Upper lobe of right lung (tissue), 1 donor: ENCODE results near the gene MED7. TPM values are rescaled to one million over a fixed set of nuclear protein-coding genes. Genes with fewer than 3 reads are reported as not detected.
A peak's percentile ranks its signal among the peaks of the same experiment; 100 is the strongest.

Experiments
- ATAC-seq: fragments of 200-7000 bp; cut with Tn5 transposase; one replicate; pipeline ENCODE4 v1.9.1; 2020; ENCODE audit warnings: mild to moderate bottlenecking, moderate library complexity
- DNase-seq: peaks from one replicate; pipeline ENCODE4 v3.0.0-alpha.2; 2020
- H3K27ac ChIP-seq: fragments of 200-600 bp; one replicate; pipeline ENCODE4 v1.8.0; 2022
- H3K27me3 ChIP-seq: fragments of 200-600 bp; one replicate; pipeline ENCODE4 v1.8.0; 2022; ENCODE audit warnings: mild to moderate bottlenecking
- H3K36me3 ChIP-seq: fragments of 200-600 bp; one replicate; pipeline ENCODE4 v1.8.0; 2022
- H3K4me1 ChIP-seq: fragments of 200-600 bp; one replicate; pipeline ENCODE4 v1.8.0; 2022
- H3K4me3 ChIP-seq: fragments of 200-600 bp; one replicate; pipeline ENCODE4 v1.8.0; 2022; ENCODE audit warnings: mild to moderate bottlenecking
- H3K9me3 ChIP-seq: fragments of 200-600 bp; one replicate; pipeline ENCODE4 v1.8.0; 2022
- intact Hi-C: fragments of 100-400 bp; cut with DNase I; formaldehyde crosslinking; loops from one replicate; pipeline ENCODE4 v1.11.0; 2022
- total RNA-seq: library from RNA; stranded (reverse); fragmentation: NEBNext Ultra II Directional; extraction: Animal tissue kit (Norgen Biotek cat#: 25700); gene quantifications from one replicate; pipeline ENCODE4 v1.2.1, GENCODE V29; 2021
- TF ChIP-seq, protein P1 (sequence below): fragments of 200-600 bp; IDR thresholded peaks from one replicate; pipeline ENCODE4 v1.8.0; 2022; ENCODE audit warnings: antibody characterized with exemption
- donor health status: DM: no; HTN: yes; CAD: no; lungs with severe emphysema.

The MED7 gene
- total RNA-seq, 1 donor from 2014 or later = 10.4 TPM

DNA sequence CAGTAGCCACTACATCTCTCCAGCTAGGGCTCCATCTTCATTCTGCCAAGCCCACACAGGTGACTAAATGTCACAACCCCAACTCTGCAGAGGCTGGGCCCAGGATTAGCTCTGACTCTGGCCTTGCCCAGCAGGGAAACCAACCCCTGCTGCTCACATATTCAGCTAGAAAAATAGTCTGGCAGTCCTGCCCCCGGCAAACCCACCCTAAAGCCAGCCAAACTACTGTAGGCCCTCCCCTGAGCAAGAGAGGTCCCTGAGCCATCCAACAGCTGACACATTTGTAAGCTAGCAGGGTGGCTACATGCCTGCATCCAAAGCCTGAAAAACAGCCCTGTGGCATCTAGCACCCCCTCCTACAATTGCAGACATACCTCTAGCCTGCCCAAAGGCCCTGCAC lies 22.6 kb downstream of the MED7 start:
- no peak overlapping the region for H3K4me3 ChIP-seq
- ATAC-seq (no peak), DNase-seq (no peak)
- no peaks in the 10 kb centered on the region for H3K4me1 ChIP-seq
- H3K27me3 ChIP-seq = no peaks in the 10 kb centered on the region
- H3K9me3 ChIP-seq = peaks cover 5% of the 10 kb centered on the region
- no peaks in the 10 kb centered on the region for H3K36me3 ChIP-seq
- TF ChIP-seq, protein P1, sequence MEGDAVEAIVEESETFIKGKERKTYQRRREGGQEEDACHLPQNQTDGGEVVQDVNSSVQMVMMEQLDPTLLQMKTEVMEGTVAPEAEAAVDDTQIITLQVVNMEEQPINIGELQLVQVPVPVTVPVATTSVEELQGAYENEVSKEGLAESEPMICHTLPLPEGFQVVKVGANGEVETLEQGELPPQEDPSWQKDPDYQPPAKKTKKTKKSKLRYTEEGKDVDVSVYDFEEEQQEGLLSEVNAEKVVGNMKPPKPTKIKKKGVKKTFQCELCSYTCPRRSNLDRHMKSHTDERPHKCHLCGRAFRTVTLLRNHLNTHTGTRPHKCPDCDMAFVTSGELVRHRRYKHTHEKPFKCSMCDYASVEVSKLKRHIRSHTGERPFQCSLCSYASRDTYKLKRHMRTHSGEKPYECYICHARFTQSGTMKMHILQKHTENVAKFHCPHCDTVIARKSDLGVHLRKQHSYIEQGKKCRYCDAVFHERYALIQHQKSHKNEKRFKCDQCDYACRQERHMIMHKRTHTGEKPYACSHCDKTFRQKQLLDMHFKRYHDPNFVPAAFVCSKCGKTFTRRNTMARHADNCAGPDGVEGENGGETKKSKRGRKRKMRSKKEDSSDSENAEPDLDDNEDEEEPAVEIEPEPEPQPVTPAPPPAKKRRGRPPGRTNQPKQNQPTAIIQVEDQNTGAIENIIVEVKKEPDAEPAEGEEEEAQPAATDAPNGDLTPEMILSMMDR = no peak
- intact Hi-C loops = no loop called here
- H3K27ac ChIP-seq = no peak overlapping the region

DNA sequence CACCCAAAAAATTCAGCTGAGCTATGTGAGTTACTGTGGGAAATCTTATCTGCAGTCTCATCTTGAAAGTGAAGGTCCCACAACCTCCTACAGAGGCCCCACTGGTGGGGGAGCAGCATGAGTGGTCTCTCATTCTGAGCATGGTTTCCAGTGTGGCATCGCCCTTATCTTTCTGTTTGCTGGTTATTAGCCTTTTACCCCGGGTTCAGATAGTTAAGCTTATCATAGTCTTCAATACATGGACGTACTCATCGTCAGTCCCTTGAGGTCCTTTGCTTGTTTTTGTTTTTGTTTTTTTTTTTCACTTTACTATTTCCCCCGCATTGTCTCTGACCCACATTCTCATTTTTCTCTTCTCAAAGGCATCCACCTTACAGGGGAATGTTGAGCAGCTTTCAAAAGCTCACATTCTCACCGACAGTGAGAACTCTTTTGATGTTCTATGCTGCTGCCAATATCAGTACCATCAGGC lies 26.1 kb downstream of the MED7 start:
- TF ChIP-seq, protein P1 = no peak
- ATAC-seq = no peak
- DNase-seq = no peak
- intact Hi-C loops = no loop called here
- no peak overlapping the region for H3K4me3 ChIP-seq
- no peak overlapping the region for H3K27ac ChIP-seq
- H3K4me1 ChIP-seq = no peaks in the 10 kb centered on the region
- H3K9me3 ChIP-seq = peaks cover 3% of the 10 kb centered on the region
- no peaks in the 10 kb centered on the region for H3K27me3 ChIP-seq
- no peaks in the 10 kb centered on the region for H3K36me3 ChIP-seq

DNA sequence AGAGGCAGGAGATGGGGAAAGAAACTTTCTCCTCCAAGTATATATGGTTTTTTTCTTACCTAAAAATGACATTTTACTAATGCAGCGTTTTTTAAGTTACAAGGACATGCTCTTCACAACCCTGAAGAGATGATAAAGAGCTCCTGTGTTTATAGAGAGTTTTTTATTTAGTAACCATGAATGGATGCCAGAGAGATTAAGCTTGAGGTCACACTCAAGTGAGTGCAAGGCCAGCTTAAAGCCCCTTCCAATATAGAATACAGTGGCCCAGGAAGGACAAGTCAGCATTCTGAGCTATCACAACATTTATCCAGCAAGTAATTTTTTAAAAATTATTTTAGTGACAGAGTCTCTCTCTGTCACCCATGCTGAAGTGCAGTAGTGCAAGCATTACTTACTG lies 27.2 kb downstream of the MED7 start:
- H3K9me3 ChIP-seq = no peaks in the 10 kb centered on the region
- no peaks in the 10 kb centered on the region for H3K36me3 ChIP-seq
- DNase-seq = no peak
- intact Hi-C loops = no loop called here
- H3K27me3 ChIP-seq = no peaks in the 10 kb centered on the region
- H3K4me1 ChIP-seq = no peaks in the 10 kb centered on the region
- TF ChIP-seq, protein P1 = no peak
- no peak overlapping the region for H3K4me3 ChIP-seq
- no peak overlapping the region for H3K27ac ChIP-seq
- no peak for ATAC-seq

DNA sequence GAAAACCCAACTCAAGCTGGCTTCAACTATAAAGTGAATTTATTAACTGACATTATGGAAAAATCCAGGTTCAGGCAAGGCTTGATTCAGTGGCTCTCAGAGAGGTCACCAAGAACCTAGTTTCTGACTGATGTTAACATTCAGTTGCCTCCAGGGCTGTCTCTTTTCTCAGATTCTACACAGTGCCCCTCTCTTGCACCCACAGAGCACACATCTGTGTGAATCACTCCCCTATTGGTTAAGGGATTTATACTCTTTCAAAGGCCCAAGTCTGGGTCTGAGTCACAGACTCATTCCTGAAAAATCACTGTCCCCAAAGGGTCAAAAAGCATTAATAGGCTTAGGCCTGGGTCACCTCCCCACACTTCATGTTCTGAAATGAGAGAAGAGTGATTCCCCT lies 27.7 kb downstream of the MED7 start:
- Histone ChIP-seq H3K4me1 (no peaks in the 10 kb centered on the region), H3K4me3 (no peak overlapping the region), H3K27ac (no peak overlapping the region), H3K36me3 (no peaks in the 10 kb centered on the region), H3K27me3 (no peaks in the 10 kb centered on the region), H3K9me3 (no peaks in the 10 kb centered on the region)
- TF ChIP-seq, protein P1 = no peak
- DNase-seq = no peak
- ATAC-seq = no peak
- intact Hi-C loops = no loop called here

DNA sequence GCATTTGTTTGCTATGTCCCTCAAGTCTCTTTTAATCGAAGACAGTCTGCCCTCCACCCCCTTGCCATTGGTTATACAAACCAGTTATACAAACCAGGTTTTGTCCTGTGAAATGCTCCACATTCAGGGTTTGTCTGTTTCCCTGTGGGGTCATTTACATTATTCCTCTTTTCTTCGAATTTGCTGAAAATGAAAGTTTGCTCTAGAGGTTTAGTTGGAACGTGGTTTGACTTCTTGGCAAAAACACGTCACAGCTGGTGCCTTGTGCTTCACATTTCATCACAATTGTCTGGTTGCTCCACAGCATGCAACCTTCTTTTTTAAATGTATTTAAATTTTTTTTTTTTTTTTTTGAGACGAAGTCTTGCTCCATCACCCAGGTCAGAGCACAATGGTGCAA lies 29.7 kb downstream of the MED7 start:
- DNase-seq (no peak), ATAC-seq (no peak)
- H3K36me3 ChIP-seq = no peaks in the 10 kb centered on the region
- TF ChIP-seq, protein P1 = no peak
- H3K4me3 ChIP-seq = no peak overlapping the region
- H3K4me1 ChIP-seq = no peaks in the 10 kb centered on the region
- H3K27me3 ChIP-seq = no peaks in the 10 kb centered on the region
- intact Hi-C loops = no loop called here
- H3K27ac ChIP-seq = peak overlapping the region; percentile 51
- no peaks in the 10 kb centered on the region for H3K9me3 ChIP-seq

DNA sequence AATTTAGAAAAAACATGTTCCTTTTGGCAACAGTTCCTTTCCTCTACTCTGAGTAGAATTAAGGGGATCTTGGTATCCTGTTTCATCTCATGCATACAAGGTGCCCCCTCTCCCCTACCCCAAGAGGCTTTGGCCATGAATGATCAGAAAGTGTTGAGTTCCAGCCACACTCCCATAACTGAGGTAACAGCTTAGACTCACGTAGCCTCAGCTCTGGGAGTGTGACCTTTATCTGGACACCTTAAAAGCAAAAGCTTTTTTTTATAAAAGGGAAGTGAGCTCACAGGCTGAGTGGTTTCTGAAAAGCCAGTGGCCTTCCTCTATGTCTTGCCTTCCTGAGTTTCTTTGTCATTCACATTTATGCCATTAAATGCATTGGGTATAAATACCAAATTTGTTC lies 32.9 kb downstream of the MED7 start:
- Histone ChIP-seq H3K4me3 (peak overlapping the region; percentile 40), H3K9me3 (no peaks in the 10 kb centered on the region), H3K27me3 (no peaks in the 10 kb centered on the region), H3K36me3 (no peaks in the 10 kb centered on the region), H3K4me1 (no peaks in the 10 kb centered on the region), H3K27ac (peak overlapping the region; percentile 79)
- ATAC-seq (peak; percentile 54), DNase-seq (no peak)
- TF ChIP-seq, protein P1 = no peak
- intact Hi-C loops = no loop called here
